NCI-H1930 (cell line): ENCODE measurements around the gene MAD1L1.
"Not testable (repeated sequence)": the region's sequence is repeated elsewhere in the genome, so short reads cannot be mapped to it uniquely, and the experiment has no call there.

Source experiments
- DNase-seq, 2 experiments: peaks; one replicate each; lab custom pipeline; 2025; lab: John Stamatoyannopoulos, UW

Gene MAD1L1

GRCh38 chr7:2044883-2045471 is 187.8 kb downstream of the MAD1L1 start:
- no peak for DNase-seq

- DNase-seq: no peak
Observed at GRCh38 chr7:2044311-2044882, 188.3 kb downstream of the MAD1L1 start.

- DNase-seq: no peak
Observed at GRCh38 chr7:2043316-2044039, 189.3 kb downstream of the MAD1L1 start.

GRCh38 chr7:2042650-2043049 is 190.1 kb downstream of the MAD1L1 start:
- no peak for DNase-seq

- DNase-seq: no peak
Observed at GRCh38 chr7:2041496-2042367, 191.0 kb downstream of the MAD1L1 start.

- no peak for DNase-seq
Observed at GRCh38 chr7:2040893-2041270, 191.9 kb downstream of the MAD1L1 start.

- DNase-seq: no peak
Observed at GRCh38 chr7:2040201-2040892, 192.4 kb downstream of the MAD1L1 start.

GRCh38 chr7:2038931-2039728 is 193.6 kb downstream of the MAD1L1 start:
- DNase-seq: no peak

GRCh38 chr7:2037808-2038522 is 194.8 kb downstream of the MAD1L1 start:
- DNase-seq: no peak

GRCh38 chr7:2037301-2037807 is 195.4 kb downstream of the MAD1L1 start:
- no peak for DNase-seq

GRCh38 chr7:2036786-2037185 is 196.0 kb downstream of the MAD1L1 start:
- DNase-seq: no peak

GRCh38 chr7:2036201-2036600 is 196.5 kb downstream of the MAD1L1 start:
- not testable (repeated sequence) for DNase-seq

GRCh38 chr7:2034291-2035201 is 198.2 kb downstream of the MAD1L1 start:
- DNase-seq: no peak

- DNase-seq: no peak
Observed at GRCh38 chr7:2033586-2034135, 199.1 kb downstream of the MAD1L1 start.

GRCh38 chr7:2032876-2033407 is 199.8 kb downstream of the MAD1L1 start:
- DNase-seq: no peak

- DNase-seq: no peak
Observed at GRCh38 chr7:2032030-2032875, 200.5 kb downstream of the MAD1L1 start.

GRCh38 chr7:2031451-2031845 is 201.3 kb downstream of the MAD1L1 start:
- DNase-seq: no peak
